Astrocyte of the cerebellum (primary cell): ENCODE results near the gene CD164.

Experiments used
- DNase-seq: peaks from one replicate; pipeline ENCODE4 v3.0.0-alpha.2; 2011; ENCODE audit warnings: low read depth
- H3K4me3 ChIP-seq: 2 replicates; pipeline ENCODE4 v1.5.1; 2011; ENCODE audit warnings: mild to moderate bottlenecking, low read depth, low read length, moderate library complexity
- CTCF ChIP-seq: IDR thresholded peaks from 2 replicates; pipeline ENCODE4 v1.5.1; 2012; ENCODE audit warnings: low read length, low read depth, moderate library complexity, mild to moderate bottlenecking; ENCODE audit errors: missing control alignments
- in situ Hi-C: cut with HindIII; loops from 2 replicates; pipeline ENCODE4 v1.10.0; 2017; ENCODE audit warnings: low sequenced_read_pairs

The CD164 gene

GRCh38 chr6:109360281-109360680 lies 22.0 kb downstream of the CD164 start:
- TF ChIP-seq CTCF: no peak

GRCh38 chr6:109359248-109359647 lies 23.0 kb downstream of the CD164 start:
- in situ Hi-C loops: no loop called here
- TF ChIP-seq CTCF: no peak

More at GRCh38 chr6:109360281-109360680, 22.0 kb downstream of the CD164 start:
- no peak overlapping the region for H3K4me3 ChIP-seq
- in situ Hi-C loops: no loop called here
- no peak for DNase-seq

GRCh38 chr6:109358204-109358603 lies 24.1 kb downstream of the CD164 start:
- TF ChIP-seq CTCF: no peak
- H3K4me3 ChIP-seq: no peak overlapping the region
- DNase-seq: no peak
- in situ Hi-C loops: no loop called here

More at GRCh38 chr6:109359248-109359647, 23.0 kb downstream of the CD164 start:
- no peak for DNase-seq
- H3K4me3 ChIP-seq: no peak overlapping the region

- in situ Hi-C loops: no loop called here
- DNase-seq: no peak
- TF ChIP-seq CTCF: no peak
- no peak overlapping the region for H3K4me3 ChIP-seq
Observed at GRCh38 chr6:109356237-109356636, 26.0 kb downstream of the CD164 start.

GRCh38 chr6:109351231-109352130 lies 30.8 kb downstream of the CD164 start:
- TF ChIP-seq CTCF: no peak
- no peak for DNase-seq
- in situ Hi-C loops: no loop called here
- H3K4me3 ChIP-seq: no peak overlapping the region

GRCh38 chr6:109349419-109349987 lies 32.8 kb downstream of the CD164 start:
- DNase-seq: peak; percentile 9
- in situ Hi-C loops: no loop called here
- H3K4me3 ChIP-seq: no peak overlapping the region
- TF ChIP-seq CTCF: no peak
